Caco-2 (cell line): ENCODE results near the gene SLC17A4. TPM values are rescaled to one million over a fixed set of nuclear protein-coding genes. Genes with fewer than 3 reads are reported as not detected.

Experiments used
- BruUV-seq: library from RNA; stranded (reverse); fragments of 400-500 nt; replicated peaks from 2 replicates; lab custom pipeline; 2021; lab: Mats Ljungman, UMichigan
- CTCF ChIA-PET: fragments of 300-600 bp; sonication (Branson Sonifier 250); formaldehyde crosslinking; loops from one replicate; lab custom pipeline; 2022; ENCODE audit warnings: antibody characterized with exemption; lab: Charles Lee
- POLR2A ChIA-PET: fragments of 300-600 bp; sonication (Branson Sonifier 250); formaldehyde crosslinking; loops from one replicate; lab custom pipeline; 2022; ENCODE audit warnings: antibody characterized with exemption; lab: Charles Lee
- DNase-seq, 2 experiments: peaks; one replicate each; pipeline versions ENCODE4 v3.0.0 to v3.0.0-alpha.2; 2020 to 2022
- H3K27me3 ChIP-seq: replicated peaks from 2 replicates; pipeline ENCODE4 v1.6.0; 2011; ENCODE audit warnings: low read length; ENCODE audit not compliant: control insufficient read depth, insufficient read depth
- H3K36me3 ChIP-seq: 2 replicates; pipeline ENCODE4 v1.5.1; 2011; ENCODE audit warnings: low read length; ENCODE audit not compliant: control insufficient read depth, insufficient read depth
- H3K4me1 ChIP-seq: fragments of 250-450 bp; sonication (Bioruptor Pico); 2 replicates; pipeline ENCODE4 v1.5.1; 2020; ENCODE audit warnings: mild to moderate bottlenecking
- H3K4me3 ChIP-seq: 2 replicates; pipeline ENCODE4 v1.5.1; 2011; ENCODE audit warnings: low read depth, mild to moderate bottlenecking, control low read depth, low read length
- H3K9me3 ChIP-seq: fragments of 250-450 bp; sonication (Bioruptor Pico); 2 replicates; pipeline ENCODE4 v1.5.1; 2020; ENCODE audit warnings: mild to moderate bottlenecking, moderate library complexity
- H3K27ac Mint-ChIP-seq: one replicate; pipeline ENCODE4 v1.8.0; 2022; ENCODE audit warnings: mixed read lengths; ENCODE audit not compliant: unreplicated experiment
- H3K27me3 Mint-ChIP-seq: one replicate; pipeline ENCODE4 v1.8.0; 2022; ENCODE audit warnings: mixed read lengths; ENCODE audit not compliant: insufficient read depth, unreplicated experiment
- H3K36me3 Mint-ChIP-seq: one replicate; pipeline ENCODE4 v1.8.0; 2022; ENCODE audit warnings: mild to moderate bottlenecking, mixed read lengths; ENCODE audit not compliant: insufficient read depth, unreplicated experiment
- H3K4me1 Mint-ChIP-seq: one replicate; pipeline ENCODE4 v1.8.0; 2022; ENCODE audit warnings: low read depth, mixed read lengths; ENCODE audit not compliant: unreplicated experiment
- H3K4me3 Mint-ChIP-seq: one replicate; pipeline ENCODE4 v1.8.0; 2022; ENCODE audit warnings: mild to moderate bottlenecking, moderate library complexity, mixed read lengths; ENCODE audit not compliant: unreplicated experiment
- H3K9me3 Mint-ChIP-seq: one replicate; pipeline ENCODE4 v1.8.0; 2022; ENCODE audit warnings: mixed read lengths; ENCODE audit not compliant: unreplicated experiment
- CTCF ChIP-seq, 2 experiments: fragments of 200-600 bp in 1 of 2; IDR thresholded peaks; 1 replicate in 1 of 2; 2 replicates in 1 of 2; pipeline versions ENCODE4 v1.5.1 to v1.8.0; 2011 to 2022; ENCODE audit warnings: antibody characterized with exemption in 1 of 2, control low read depth in 1 of 2, inconsistent platforms in 1 of 2, low read depth in 1 of 2, low read length in 1 of 2, mild to moderate bottlenecking in 1 of 2, moderate library complexity in 1 of 2; ENCODE audit not compliant: insufficient read depth in 1 of 2, severe bottlenecking in 1 of 2, unreplicated experiment in 1 of 2
- intact Hi-C: fragments of 100-400 bp; cut with micrococcal nuclease; formaldehyde crosslinking; loops from one replicate; pipeline ENCODE4 v1.10.0; 2022; ENCODE audit not compliant: unreplicated experiment
- total RNA-seq: library from RNA; stranded (reverse); gene quantifications from 2 replicates; pipeline ENCODE4 v1.2.3, GENCODE V29; 2022

Gene SLC17A4
- total RNA-seq, 1 experiment from 2014 or later, result 0.36 TPM

- CTCF ChIA-PET, result no interaction called here
- TF ChIP-seq CTCF (IDR thresholded peaks at IDR 0.05; ENCODE audit: insufficient read depth in 1 of 2, low read depth in 1 of 2, low read length in 1 of 2, severe bottlenecking in 1 of 2, unreplicated experiment in 1 of 2), result no peak
- POLR2A ChIA-PET, result no interaction called here
- no peaks in the 10 kb centered on the region for H3K36me3 Mint-ChIP-seq
- no peaks in the 10 kb centered on the region for H3K36me3 ChIP-seq
- intact Hi-C loops, result no loop called here
- no peak overlapping the region for H3K4me3 ChIP-seq
- no peaks in the 10 kb centered on the region for H3K27me3 ChIP-seq
- H3K27ac Mint-ChIP-seq, result no peak overlapping the region
- no peaks in the 10 kb centered on the region for H3K9me3 Mint-ChIP-seq
- no peak overlapping the region for H3K4me3 Mint-ChIP-seq
- peaks cover 14% of the 10 kb centered on the region for H3K27me3 Mint-ChIP-seq
- no peaks in the 10 kb centered on the region for H3K9me3 ChIP-seq
- DNase-seq, result no peak
- BruUV-seq, result no TSS peak
- no peaks in the 10 kb centered on the region for H3K4me1 ChIP-seq
- no peaks in the 10 kb centered on the region for H3K4me1 Mint-ChIP-seq
These were observed 40.2 kb downstream of the SLC17A4 start for GRCh38 chr6:25794784-25795183.

GRCh38 chr6:25801436-25801835 lies 46.9 kb downstream of the SLC17A4 start:
- H3K36me3 ChIP-seq, result no peaks in the 10 kb centered on the region
- intact Hi-C loops, result no loop called here
- DNase-seq, result no peak
- Mint-ChIP-seq H3K36me3 (no peaks in the 10 kb centered on the region), H3K4me3 (no peak overlapping the region), H3K27ac (no peak overlapping the region), H3K9me3 (no peaks in the 10 kb centered on the region), H3K27me3 (peaks cover 13% of the 10 kb centered on the region), H3K4me1 (no peaks in the 10 kb centered on the region)
- no peaks in the 10 kb centered on the region for H3K9me3 ChIP-seq
- ChIA-PET CTCF (no interaction called here), POLR2A (no interaction called here)
- no peak overlapping the region for H3K4me3 ChIP-seq
- H3K4me1 ChIP-seq, result no peaks in the 10 kb centered on the region
- no TSS peak for BruUV-seq
- TF ChIP-seq CTCF (IDR thresholded peaks at IDR 0.05; ENCODE audit: insufficient read depth in 1 of 2, low read depth in 1 of 2, low read length in 1 of 2, severe bottlenecking in 1 of 2, unreplicated experiment in 1 of 2), result no peak
- no peaks in the 10 kb centered on the region for H3K27me3 ChIP-seq

GRCh38 chr6:25804804-25805203 lies 50.3 kb downstream of the SLC17A4 start:
- ChIA-PET CTCF (no interaction called here), POLR2A (no interaction called here)
- no TSS peak for BruUV-seq
- Histone ChIP-seq H3K36me3 (no peaks in the 10 kb centered on the region), H3K4me3 (no peak overlapping the region), H3K27me3 (no peaks in the 10 kb centered on the region), H3K4me1 (no peaks in the 10 kb centered on the region), H3K9me3 (no peaks in the 10 kb centered on the region)
- no peak for TF ChIP-seq CTCF (IDR thresholded peaks at IDR 0.05; ENCODE audit: insufficient read depth in 1 of 2, low read depth in 1 of 2, low read length in 1 of 2, severe bottlenecking in 1 of 2, unreplicated experiment in 1 of 2)
- Mint-ChIP-seq H3K27me3 (peaks cover 6% of the 10 kb centered on the region), H3K4me1 (no peaks in the 10 kb centered on the region), H3K36me3 (no peaks in the 10 kb centered on the region), H3K27ac (no peak overlapping the region), H3K4me3 (no peak overlapping the region), H3K9me3 (no peaks in the 10 kb centered on the region)
- no peak for DNase-seq
- intact Hi-C loops, result no loop called here
